ENCODE results near the gene ZSWIM4.
A peak's percentile ranks its signal among the peaks of the same experiment; 100 is the strongest.

Gene ZSWIM4

GRCh38 chr19:13799669-13800068 lies 4.4 kb downstream of the ZSWIM4 start:
- H3K27me3 ChIP-seq (ENCODE audit: control insufficient read depth, insufficient read depth, low read length): no peaks in the 10 kb centered on the region
- no peak overlapping the region for H3K4me3 ChIP-seq (ENCODE audit: low read depth, low read length)
- no peaks in the 10 kb centered on the region for H3K9me3 ChIP-seq (ENCODE audit: control insufficient read depth, insufficient read depth, low read length)
- no peaks in the 10 kb centered on the region for H3K4me1 ChIP-seq (ENCODE audit: control insufficient read depth, insufficient read depth, low read length)
- no peak overlapping the region for H3K9ac ChIP-seq (ENCODE audit: low read depth, low read length)
- no peaks in the 10 kb centered on the region for H3K36me3 ChIP-seq (ENCODE audit: control insufficient read depth, insufficient read depth, low read length)

- Histone ChIP-seq H3K4me3 (ENCODE audit: low read depth, low read length) (no peak overlapping the region), H3K9me3 (ENCODE audit: control insufficient read depth, insufficient read depth, low read length) (no peaks in the 10 kb centered on the region), H3K27me3 (ENCODE audit: control insufficient read depth, insufficient read depth, low read length) (no peaks in the 10 kb centered on the region), H3K4me1 (ENCODE audit: control insufficient read depth, insufficient read depth, low read length) (no peaks in the 10 kb centered on the region), H3K36me3 (ENCODE audit: control insufficient read depth, insufficient read depth, low read length) (peaks cover 4% of the 10 kb centered on the region), H3K9ac (ENCODE audit: low read depth, low read length) (no peak overlapping the region)
These were observed 7.8 kb downstream of the ZSWIM4 start for GRCh38 chr19:13803038-13803437.

GRCh38 chr19:13804830-13805683 lies 9.8 kb downstream of the ZSWIM4 start:
- peaks cover 11% of the 10 kb centered on the region for H3K36me3 ChIP-seq (ENCODE audit: control insufficient read depth, insufficient read depth, low read length)
- H3K9ac ChIP-seq (ENCODE audit: low read depth, low read length): peak overlapping the region; percentile 32
- no peaks in the 10 kb centered on the region for H3K27me3 ChIP-seq (ENCODE audit: control insufficient read depth, insufficient read depth, low read length)
- H3K9me3 ChIP-seq (ENCODE audit: control insufficient read depth, insufficient read depth, low read length): no peaks in the 10 kb centered on the region
- H3K4me3 ChIP-seq (ENCODE audit: low read depth, low read length): no peak overlapping the region
- no peaks in the 10 kb centered on the region for H3K4me1 ChIP-seq (ENCODE audit: control insufficient read depth, insufficient read depth, low read length)

GRCh38 chr19:13806728-13807127 lies 11.5 kb downstream of the ZSWIM4 start:
- no peaks in the 10 kb centered on the region for H3K4me1 ChIP-seq (ENCODE audit: control insufficient read depth, insufficient read depth, low read length)
- no peaks in the 10 kb centered on the region for H3K27me3 ChIP-seq (ENCODE audit: control insufficient read depth, insufficient read depth, low read length)
- H3K4me3 ChIP-seq (ENCODE audit: low read depth, low read length): no peak overlapping the region
- peaks cover 11% of the 10 kb centered on the region for H3K36me3 ChIP-seq (ENCODE audit: control insufficient read depth, insufficient read depth, low read length)
- H3K9ac ChIP-seq (ENCODE audit: low read depth, low read length): no peak overlapping the region
- no peaks in the 10 kb centered on the region for H3K9me3 ChIP-seq (ENCODE audit: control insufficient read depth, insufficient read depth, low read length)

- Histone ChIP-seq H3K4me3 (ENCODE audit: low read depth, low read length) (no peak overlapping the region), H3K27me3 (ENCODE audit: control insufficient read depth, insufficient read depth, low read length) (no peaks in the 10 kb centered on the region), H3K36me3 (ENCODE audit: control insufficient read depth, insufficient read depth, low read length) (peaks cover 11% of the 10 kb centered on the region), H3K9me3 (ENCODE audit: control insufficient read depth, insufficient read depth, low read length) (no peaks in the 10 kb centered on the region), H3K4me1 (ENCODE audit: control insufficient read depth, insufficient read depth, low read length) (no peaks in the 10 kb centered on the region), H3K9ac (ENCODE audit: low read depth, low read length) (no peak overlapping the region)
These were observed 12.3 kb downstream of the ZSWIM4 start for GRCh38 chr19:13807421-13808021.

GRCh38 chr19:13808856-13809255 lies 13.6 kb downstream of the ZSWIM4 start:
- Histone ChIP-seq H3K9me3 (ENCODE audit: control insufficient read depth, insufficient read depth, low read length) (no peaks in the 10 kb centered on the region), H3K4me3 (ENCODE audit: low read depth, low read length) (no peak overlapping the region), H3K4me1 (ENCODE audit: control insufficient read depth, insufficient read depth, low read length) (no peaks in the 10 kb centered on the region), H3K36me3 (ENCODE audit: control insufficient read depth, insufficient read depth, low read length) (peaks cover 19% of the 10 kb centered on the region), H3K9ac (ENCODE audit: low read depth, low read length) (no peak overlapping the region), H3K27me3 (ENCODE audit: control insufficient read depth, insufficient read depth, low read length) (no peaks in the 10 kb centered on the region)

GRCh38 chr19:13812544-13812943 lies 17.3 kb downstream of the ZSWIM4 start:
- no peak overlapping the region for H3K4me3 ChIP-seq (ENCODE audit: low read depth, low read length)

GRCh38 chr19:13813147-13813546 lies 17.9 kb downstream of the ZSWIM4 start:
- Histone ChIP-seq H3K36me3 (ENCODE audit: control insufficient read depth, insufficient read depth, low read length) (peaks cover 22% of the 10 kb centered on the region), H3K9ac (ENCODE audit: low read depth, low read length) (no peak overlapping the region), H3K4me3 (ENCODE audit: low read depth, low read length) (no peak overlapping the region), H3K27me3 (ENCODE audit: control insufficient read depth, insufficient read depth, low read length) (no peaks in the 10 kb centered on the region), H3K9me3 (ENCODE audit: control insufficient read depth, insufficient read depth, low read length) (no peaks in the 10 kb centered on the region), H3K4me1 (ENCODE audit: control insufficient read depth, insufficient read depth, low read length) (no peaks in the 10 kb centered on the region)

More at GRCh38 chr19:13812544-13812943, 17.3 kb downstream of the ZSWIM4 start:
- Histone ChIP-seq H3K36me3 (ENCODE audit: control insufficient read depth, insufficient read depth, low read length) (peaks cover 23% of the 10 kb centered on the region), H3K4me1 (ENCODE audit: control insufficient read depth, insufficient read depth, low read length) (no peaks in the 10 kb centered on the region), H3K27me3 (ENCODE audit: control insufficient read depth, insufficient read depth, low read length) (no peaks in the 10 kb centered on the region), H3K9me3 (ENCODE audit: control insufficient read depth, insufficient read depth, low read length) (no peaks in the 10 kb centered on the region), H3K9ac (ENCODE audit: low read depth, low read length) (no peak overlapping the region)

GRCh38 chr19:13814550-13814949 lies 19.3 kb downstream of the ZSWIM4 start:
- Histone ChIP-seq H3K4me3 (ENCODE audit: low read depth, low read length) (no peak overlapping the region), H3K4me1 (ENCODE audit: control insufficient read depth, insufficient read depth, low read length) (no peaks in the 10 kb centered on the region), H3K36me3 (ENCODE audit: control insufficient read depth, insufficient read depth, low read length) (peaks cover 15% of the 10 kb centered on the region), H3K27me3 (ENCODE audit: control insufficient read depth, insufficient read depth, low read length) (no peaks in the 10 kb centered on the region), H3K9ac (ENCODE audit: low read depth, low read length) (no peak overlapping the region), H3K9me3 (ENCODE audit: control insufficient read depth, insufficient read depth, low read length) (no peaks in the 10 kb centered on the region)

- H3K4me3 ChIP-seq (ENCODE audit: low read depth, low read length): peak overlapping the region; percentile 90
These were observed 21.9 kb downstream of the ZSWIM4 start for GRCh38 chr19:13817018-13817614.

GRCh38 chr19:13817615-13818371 lies 22.6 kb downstream of the ZSWIM4 start:
- Histone ChIP-seq H3K36me3 (ENCODE audit: control insufficient read depth, insufficient read depth, low read length) (peaks cover 17% of the 10 kb centered on the region), H3K4me1 (ENCODE audit: control insufficient read depth, insufficient read depth, low read length) (no peaks in the 10 kb centered on the region), H3K9me3 (ENCODE audit: control insufficient read depth, insufficient read depth, low read length) (no peaks in the 10 kb centered on the region), H3K9ac (ENCODE audit: low read depth, low read length) (peak overlapping the region; percentile 60), H3K27me3 (ENCODE audit: control insufficient read depth, insufficient read depth, low read length) (no peaks in the 10 kb centered on the region), H3K4me3 (ENCODE audit: low read depth, low read length) (peak overlapping the region; percentile 90)

More at GRCh38 chr19:13817018-13817614, 21.9 kb downstream of the ZSWIM4 start:
- peaks cover 18% of the 10 kb centered on the region for H3K36me3 ChIP-seq (ENCODE audit: control insufficient read depth, insufficient read depth, low read length)
- H3K9ac ChIP-seq (ENCODE audit: low read depth, low read length): no peak overlapping the region
- no peaks in the 10 kb centered on the region for H3K4me1 ChIP-seq (ENCODE audit: control insufficient read depth, insufficient read depth, low read length)
- H3K9me3 ChIP-seq (ENCODE audit: control insufficient read depth, insufficient read depth, low read length): no peaks in the 10 kb centered on the region
- H3K27me3 ChIP-seq (ENCODE audit: control insufficient read depth, insufficient read depth, low read length): no peaks in the 10 kb centered on the region

All from iPS-15b (cell line).